GM19452 (cell line): ENCODE measurements around the gene HSFY2.
"Not testable (repeated sequence)": the region's sequence is repeated elsewhere in the genome, so short reads cannot be mapped to it uniquely, and the experiment has no call there.

ENCODE experiments used
- ATAC-seq: cut with Tn5 transposase; IDR thresholded peaks from one replicate; pipeline ENCODE4 v1.9.1; 2021; ENCODE audit not compliant: unreplicated experiment

The HSFY2 gene, protein sequence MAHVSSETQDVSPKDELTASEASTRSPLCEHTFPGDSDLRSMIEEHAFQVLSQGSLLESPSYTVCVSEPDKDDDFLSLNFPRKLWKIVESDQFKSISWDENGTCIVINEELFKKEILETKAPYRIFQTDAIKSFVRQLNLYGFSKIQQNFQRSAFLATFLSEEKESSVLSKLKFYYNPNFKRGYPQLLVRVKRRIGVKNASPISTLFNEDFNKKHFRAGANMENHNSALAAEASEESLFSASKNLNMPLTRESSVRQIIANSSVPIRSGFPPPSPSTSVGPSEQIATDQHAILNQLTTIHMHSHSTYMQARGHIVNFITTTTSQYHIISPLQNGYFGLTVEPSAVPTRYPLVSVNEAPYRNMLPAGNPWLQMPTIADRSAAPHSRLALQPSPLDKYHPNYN

DNA sequence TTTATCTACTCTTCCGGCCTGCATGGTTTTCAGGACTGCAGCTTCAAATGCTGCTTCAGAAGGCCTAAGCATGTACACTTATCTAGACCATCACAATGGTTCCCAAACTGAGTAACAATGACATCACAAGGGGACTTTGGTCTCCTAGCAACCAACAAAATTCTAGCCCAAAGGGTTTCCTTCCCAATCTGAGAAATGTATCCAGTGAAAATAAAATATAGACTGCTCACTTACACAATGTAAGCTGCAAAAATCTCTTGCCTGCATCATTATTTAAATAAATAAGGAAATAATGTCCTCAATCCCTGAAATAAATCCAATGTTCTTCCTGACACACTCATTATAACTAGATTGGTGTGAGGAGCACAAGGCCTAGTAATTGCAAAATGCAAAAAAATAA is at the start of gene HSFY2:
HSFY2 (minus strand) TSS at position 101 of the 400 bp plus-strand sequence. CDS start 117 bp downstream, outside the sequence.
- not testable (repeated sequence) for ATAC-seq

DNA sequence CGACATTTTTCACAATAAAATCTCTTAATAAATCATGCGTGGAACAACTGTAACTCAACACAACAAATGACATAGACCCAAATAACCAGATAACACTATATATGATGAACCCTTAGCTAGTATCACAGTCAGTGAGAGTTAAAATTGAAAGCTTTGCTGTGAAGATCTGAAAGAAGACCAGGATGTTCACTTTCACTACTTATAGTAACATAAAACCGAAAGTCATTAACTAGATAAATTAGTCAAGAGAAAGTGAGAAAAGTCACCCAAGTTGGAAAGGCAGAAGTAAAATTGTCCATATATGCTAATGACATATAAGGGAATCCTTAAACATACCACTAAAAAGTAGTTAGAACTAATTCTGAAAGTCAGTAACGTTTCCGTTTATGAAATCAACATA is 42.2 kb upstream of the HSFY2 start:
- not testable (repeated sequence) for ATAC-seq

DNA sequence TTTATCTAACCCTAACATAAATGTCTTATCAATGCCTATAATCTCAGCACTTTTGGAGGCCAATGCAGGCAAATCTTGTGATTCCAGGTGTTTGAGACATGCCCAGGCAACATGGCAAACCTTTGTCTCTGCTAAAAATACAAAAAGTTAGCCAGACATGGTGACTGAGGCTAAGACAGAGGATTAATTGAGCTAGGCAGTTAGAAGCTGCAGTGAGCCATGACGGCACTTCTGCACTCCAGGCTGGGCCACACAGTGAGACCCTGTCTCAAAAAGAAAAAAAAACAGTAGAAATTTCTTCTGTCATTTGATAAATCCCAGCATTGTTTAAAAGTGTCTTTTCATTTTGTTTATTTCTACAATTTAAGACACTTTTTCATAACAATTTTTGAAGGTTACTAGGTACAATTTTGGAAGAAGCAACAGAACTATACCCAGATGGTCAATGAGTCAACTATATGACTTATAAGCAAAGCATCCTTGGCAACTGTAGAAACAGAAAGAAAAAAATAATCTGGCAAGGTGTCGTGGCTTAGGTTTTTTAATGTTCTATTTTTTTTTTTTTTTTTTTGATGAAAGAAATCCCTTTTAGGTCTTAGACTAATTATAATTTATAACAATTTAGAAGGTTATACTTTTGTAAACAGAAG is 15.3 kb upstream of the HSFY2 start:
- not testable (repeated sequence) for ATAC-seq

DNA sequence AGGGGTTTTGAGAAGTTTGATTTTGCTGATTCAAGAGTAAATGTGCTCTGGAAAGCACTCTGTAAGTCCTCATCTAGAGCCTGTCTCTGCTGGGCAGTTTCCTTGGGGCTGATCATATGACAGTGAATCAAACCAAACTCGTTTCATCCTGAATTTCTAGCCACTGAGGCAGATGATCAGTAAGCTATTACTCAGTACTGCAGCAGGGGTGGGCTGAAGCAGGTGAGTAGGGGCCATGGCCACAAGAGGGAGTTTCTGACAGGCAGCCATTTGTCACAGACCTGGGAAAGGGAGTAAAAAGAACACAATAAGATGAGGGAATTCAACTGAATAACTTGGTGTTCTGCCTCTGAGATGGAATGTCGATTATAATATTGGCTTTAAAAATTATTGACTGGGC is 19.5 kb downstream of the HSFY2 start:
- not testable (repeated sequence) for ATAC-seq

DNA sequence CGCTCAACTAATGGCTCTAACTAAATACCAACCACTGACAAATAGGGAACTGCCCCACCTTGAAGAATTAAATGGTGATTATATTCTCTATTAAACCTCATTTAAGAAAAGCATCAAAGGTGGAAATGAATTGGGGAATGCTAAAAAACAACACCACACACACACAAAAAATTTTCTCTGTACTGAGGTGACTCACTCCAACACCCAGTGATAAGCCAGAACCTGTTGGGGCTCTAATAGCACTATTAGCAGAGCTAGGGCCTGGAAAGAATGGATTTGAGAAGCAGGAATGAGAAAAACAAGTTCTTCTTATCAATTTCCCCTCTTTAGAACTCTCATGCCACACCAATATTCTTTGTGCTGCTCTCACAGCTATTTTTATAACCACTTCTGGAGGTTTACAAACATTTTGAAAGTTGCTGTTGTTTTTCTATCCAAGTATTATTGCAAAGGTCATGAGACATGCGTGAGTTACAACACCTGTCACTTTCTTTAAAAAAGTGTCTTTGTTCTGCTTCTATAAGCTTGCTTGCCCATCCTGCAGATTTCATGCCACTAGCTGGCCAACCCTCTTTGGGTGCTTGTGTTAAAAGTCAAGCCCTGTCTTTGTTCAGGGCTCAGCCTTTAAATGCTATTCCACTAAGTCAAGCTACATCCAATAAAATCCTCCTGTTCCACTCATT is 20.3 kb downstream of the HSFY2 start:
- ATAC-seq = not testable (repeated sequence)

DNA sequence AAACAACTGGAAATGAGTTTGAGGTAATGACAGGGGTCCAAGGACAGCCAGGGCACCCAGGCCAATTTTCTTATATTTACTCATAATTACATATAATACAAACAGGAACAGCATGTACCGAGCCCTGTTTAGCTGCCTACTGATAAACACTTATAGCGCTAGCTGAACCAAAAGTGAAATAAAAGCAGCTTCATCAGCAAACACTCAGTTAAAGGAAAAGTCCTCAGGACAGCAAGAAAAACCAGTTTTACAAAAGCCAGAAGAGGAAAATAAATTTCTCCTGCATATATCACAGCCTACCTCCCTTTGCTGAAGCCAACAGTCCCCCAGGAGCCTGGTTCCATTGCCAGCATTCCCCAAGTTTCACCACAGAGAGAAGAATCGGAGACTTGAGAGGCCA is 49.8 kb downstream of the HSFY2 start:
- not testable (repeated sequence) for ATAC-seq
